H9 (cell line): Measurements from ENCODE around the gene NTNG2. TPM values are rescaled to one million over a fixed set of nuclear protein-coding genes. Genes with fewer than 3 reads are reported as not detected.
A peak's percentile ranks its signal among the peaks of the same experiment; 100 is the strongest.

Experiments
- DNase-seq: peaks from one replicate; pipeline ENCODE4 v3.0.0-alpha.2; 2017
- H2AFZ ChIP-seq: one replicate; pipeline ENCODE4 v1.6.1; 2013; ENCODE audit warnings: mild to moderate bottlenecking, low read length, control low read depth, moderate library complexity
- H2AK5ac ChIP-seq: 2 replicates; pipeline ENCODE4 v1.6.1; 2013; ENCODE audit warnings: low read length, control low read depth, mixed read lengths; ENCODE audit not compliant: insufficient read length
- H2BK120ac ChIP-seq: one replicate; pipeline ENCODE4 v1.6.1; 2013; ENCODE audit warnings: low read depth, mild to moderate bottlenecking, low read length, control low read depth, inconsistent platforms; ENCODE audit not compliant: poor library complexity, severe bottlenecking
- H2BK12ac ChIP-seq: 2 replicates; pipeline ENCODE4 v1.6.1; 2013; ENCODE audit warnings: low read length, control low read depth, mixed read lengths, low read depth; ENCODE audit not compliant: insufficient read length
- H2BK15ac ChIP-seq: 2 replicates; pipeline ENCODE4 v1.6.1; 2013; ENCODE audit warnings: low read depth, low read length, control low read depth
- H2BK20ac ChIP-seq: one replicate; pipeline ENCODE4 v1.6.1; 2013; ENCODE audit warnings: low read depth, mild to moderate bottlenecking, low read length, control low read depth, inconsistent platforms; ENCODE audit not compliant: poor library complexity, severe bottlenecking
- H2BK5ac ChIP-seq: 2 replicates; pipeline ENCODE4 v1.6.1; 2013; ENCODE audit warnings: low read length, control low read depth, mixed read lengths; ENCODE audit not compliant: insufficient read length
- H3K14ac ChIP-seq: 2 replicates; pipeline ENCODE4 v1.6.1; 2013; ENCODE audit warnings: low read length, control low read depth; ENCODE audit not compliant: insufficient read depth
- H3K18ac ChIP-seq: 2 replicates; pipeline ENCODE4 v1.6.1; 2013; ENCODE audit warnings: low read depth, mild to moderate bottlenecking, mixed read lengths, low read length, control low read depth; ENCODE audit not compliant: insufficient read length
- H3K23ac ChIP-seq: 2 replicates; pipeline ENCODE4 v1.6.1; 2013; ENCODE audit warnings: low read length, control low read depth, mixed read lengths, low read depth; ENCODE audit not compliant: insufficient read length
- H3K23me2 ChIP-seq: 2 replicates; pipeline ENCODE4 v1.6.1; 2013; ENCODE audit warnings: low read depth, mild to moderate bottlenecking, mixed read lengths, low read length, control low read depth; ENCODE audit not compliant: insufficient read length, poor library complexity, severe bottlenecking
- H3K27ac ChIP-seq: 2 replicates; pipeline ENCODE4 v1.5.1; 2013; ENCODE audit warnings: low read length, control low read depth, mixed read lengths, low read depth; ENCODE audit not compliant: insufficient read length
- H3K27me3 ChIP-seq: 2 replicates; pipeline ENCODE4 v1.6.1; 2013; ENCODE audit warnings: low read length, control low read depth, inconsistent platforms; ENCODE audit not compliant: insufficient read depth
- H3K4ac ChIP-seq: 2 replicates; pipeline ENCODE4 v1.6.1; 2013; ENCODE audit warnings: low read depth, mild to moderate bottlenecking, control low read depth, inconsistent platforms, low read length, moderate library complexity
- H3K4me1 ChIP-seq: 2 replicates; pipeline ENCODE4 v1.6.1; 2013; ENCODE audit warnings: low read length, control low read depth, inconsistent platforms; ENCODE audit not compliant: insufficient read depth
- H3K4me2 ChIP-seq: 2 replicates; pipeline ENCODE4 v1.6.1; 2013; ENCODE audit warnings: low read length, control low read depth, mixed read lengths; ENCODE audit not compliant: insufficient read length, insufficient read depth
- H3K56ac ChIP-seq: 2 replicates; pipeline ENCODE4 v1.6.1; 2013; ENCODE audit warnings: low read depth, mild to moderate bottlenecking, mixed read lengths, low read length, control low read depth; ENCODE audit not compliant: insufficient read length
- H3K79me1 ChIP-seq: 2 replicates; pipeline ENCODE4 v1.6.1; 2013; ENCODE audit warnings: low read depth, mild to moderate bottlenecking, moderate library complexity, low read length, control low read depth, inconsistent platforms; ENCODE audit not compliant: insufficient read depth, poor library complexity, severe bottlenecking
- H3K79me2 ChIP-seq: 2 replicates; pipeline ENCODE4 v1.6.1; 2013; ENCODE audit warnings: low read length, control low read depth, inconsistent platforms; ENCODE audit not compliant: insufficient read depth
- H3K9ac ChIP-seq: 2 replicates; pipeline ENCODE4 v1.6.1; 2013; ENCODE audit warnings: low read length, control low read depth, mixed read lengths; ENCODE audit not compliant: insufficient read length; ENCODE audit errors: extremely low read depth
- H3K9me3 ChIP-seq: one replicate; pipeline ENCODE4 v1.6.1; 2013; ENCODE audit warnings: low read depth, low read length, inconsistent platforms; ENCODE audit not compliant: control insufficient read depth
- H3T11ph ChIP-seq: one replicate; pipeline ENCODE4 v1.6.1; 2013; ENCODE audit warnings: mild to moderate bottlenecking, low read length, control low read depth, inconsistent platforms
- H4K20me1 ChIP-seq: one replicate; pipeline ENCODE4 v1.6.1; 2013; ENCODE audit not compliant: control insufficient read depth, insufficient read length, insufficient read depth
- H4K5ac ChIP-seq: 2 replicates; pipeline ENCODE4 v1.6.1; 2013; ENCODE audit warnings: low read depth, mild to moderate bottlenecking, mixed read lengths, low read length, control low read depth; ENCODE audit not compliant: insufficient read length
- H4K8ac ChIP-seq: replicated peaks from 2 replicates; pipeline ENCODE4 v1.6.1; 2013; ENCODE audit warnings: low read length, control low read depth, mixed read lengths, low read depth; ENCODE audit not compliant: insufficient read length
- H4K91ac ChIP-seq: 2 replicates; pipeline ENCODE4 v1.6.1; 2013; ENCODE audit warnings: low read depth, mild to moderate bottlenecking, moderate library complexity, mixed read lengths, low read length, control low read depth; ENCODE audit not compliant: insufficient read length
- H3K27ac Mint-ChIP-seq, 3 experiments: 2 replicates in 2 of 3; 3 replicates in 1 of 3; pipeline ENCODE4 v1.8.0; 2020 to 2021; ENCODE audit warnings: mixed read lengths in 3 of 3, mild to moderate bottlenecking in 1 of 3, moderate library complexity in 1 of 3
- H3K27me3 Mint-ChIP-seq: 2 replicates; pipeline ENCODE4 v1.8.0; 2021; ENCODE audit warnings: low read depth, mild to moderate bottlenecking, moderate library complexity, mixed read lengths
- H3K36me3 Mint-ChIP-seq, 3 experiments: 2 replicates in 2 of 3; 3 replicates in 1 of 3; pipeline ENCODE4 v1.8.0; 2020 to 2021; ENCODE audit warnings: low read depth in 3 of 3, mixed read lengths in 3 of 3; ENCODE audit not compliant: insufficient read depth in 1 of 3
- H3K4me1 Mint-ChIP-seq, 2 experiments: 2 replicates each; pipeline ENCODE4 v1.8.0; 2020; ENCODE audit warnings: mixed read lengths in 2 of 2
- H3K4me3 Mint-ChIP-seq, 2 experiments: 2 replicates in 1 of 2; 3 replicates in 1 of 2; pipeline ENCODE4 v1.8.0; 2020 to 2021; ENCODE audit warnings: mild to moderate bottlenecking in 2 of 2, mixed read lengths in 2 of 2, moderate library complexity in 1 of 2
- H3K9me3 Mint-ChIP-seq, 2 experiments: 2 replicates in 1 of 2; 3 replicates in 1 of 2; pipeline ENCODE4 v1.8.0; 2020; ENCODE audit warnings: mild to moderate bottlenecking in 2 of 2, mixed read lengths in 2 of 2, moderate library complexity in 1 of 2
- CTCF ChIP-seq: fragments of 200-600 bp; sonication (generic); conservative IDR thresholded peaks from 3 replicates; pipeline ENCODE4 v1.8.0; 2021; ENCODE audit warnings: antibody characterized with exemption, mild to moderate bottlenecking
- WGBS: extraction: QIAGEN DNeasy Blood & Tissue Kit; methylation state at CpG from one replicate; pipeline ENCODE4 v1.1.7; 2013; ENCODE audit warnings: missing lambda C conversion rate, low lambda C conversion rate, mixed read lengths; ENCODE audit not compliant: insufficient read length; ENCODE audit errors: extremely low coverage; 5-methylcytosine and 5-hydroxymethylcytosine counted together
- total RNA-seq: library from RNA; stranded (reverse); gene quantifications from 2 replicates; pipeline ENCODE4 v1.2.1, GENCODE V29; 2021

NTNG2 gene
- total RNA-seq, 1 experiment from 2014 or later: 0.52 TPM

- no peak overlapping the region for H2BK12ac ChIP-seq
- H3K27ac ChIP-seq: no peak overlapping the region
- Mint-ChIP-seq H3K27ac (no peak overlapping the region; a peak in 1 of 7 replicates), H3K4me1 (peaks cover 0 to 17% of the 10 kb centered on the region in 2 experiments; a peak in 2 of 4 replicates), H3K27me3 (peaks cover 31% of the 10 kb centered on the region), H3K36me3 (no peaks in the 10 kb centered on the region), H3K4me3 (no peak overlapping the region), H3K9me3 (no peaks in the 10 kb centered on the region)
- no peak overlapping the region for H3K4me2 ChIP-seq
- no peak overlapping the region for H2BK20ac ChIP-seq
- no peak overlapping the region for H3K14ac ChIP-seq
- H3K27me3 ChIP-seq: no peaks in the 10 kb centered on the region; the same call in 1 of the 2 replicates
- H4K5ac ChIP-seq: no peak overlapping the region
- H3K23me2 ChIP-seq: peaks cover 4% of the 10 kb centered on the region
- H3K79me2 ChIP-seq: no peaks in the 10 kb centered on the region
- WGBS: no CpG with 5 or more reads among the region's 19 CpGs
- H3K4me1 ChIP-seq: no peaks in the 10 kb centered on the region
- no peak overlapping the region for H3T11ph ChIP-seq
- no peaks in the 10 kb centered on the region for H4K20me1 ChIP-seq
- no peak overlapping the region for H2BK5ac ChIP-seq
- no peak overlapping the region for H2AK5ac ChIP-seq
- no peaks in the 10 kb centered on the region for H3K79me1 ChIP-seq
- H2BK15ac ChIP-seq: no peak overlapping the region
- no peak overlapping the region for H3K4ac ChIP-seq
- H4K91ac ChIP-seq: no peak overlapping the region
- peak; percentile 92 for DNase-seq
- TF ChIP-seq CTCF: peak; percentile 98
- H2AFZ ChIP-seq: no peak overlapping the region
- H3K9me3 ChIP-seq: no peaks in the 10 kb centered on the region
- no peak overlapping the region for H3K9ac ChIP-seq
- no peak overlapping the region for H3K18ac ChIP-seq
- no peak overlapping the region for H4K8ac ChIP-seq
- no peak overlapping the region for H2BK120ac ChIP-seq
- no peak overlapping the region for H3K56ac ChIP-seq
- no peak overlapping the region for H3K23ac ChIP-seq
Measured at GRCh38 chr9:132235894-132236661, 74.2 kb downstream of the NTNG2 start.
